EL (cell line): ENCODE results near the gene ADD3.
A peak's percentile ranks its signal among the peaks of the same experiment; 100 is the strongest.
"Not testable (repeated sequence)": the region's sequence is repeated elsewhere in the genome, so short reads cannot be mapped to it uniquely, and the experiment has no call there.

ENCODE experiments used
- DNase-seq: peaks from one replicate; pipeline ENCODE4 v3.0.0-alpha.2; 2016

The ADD3 gene

DNA sequence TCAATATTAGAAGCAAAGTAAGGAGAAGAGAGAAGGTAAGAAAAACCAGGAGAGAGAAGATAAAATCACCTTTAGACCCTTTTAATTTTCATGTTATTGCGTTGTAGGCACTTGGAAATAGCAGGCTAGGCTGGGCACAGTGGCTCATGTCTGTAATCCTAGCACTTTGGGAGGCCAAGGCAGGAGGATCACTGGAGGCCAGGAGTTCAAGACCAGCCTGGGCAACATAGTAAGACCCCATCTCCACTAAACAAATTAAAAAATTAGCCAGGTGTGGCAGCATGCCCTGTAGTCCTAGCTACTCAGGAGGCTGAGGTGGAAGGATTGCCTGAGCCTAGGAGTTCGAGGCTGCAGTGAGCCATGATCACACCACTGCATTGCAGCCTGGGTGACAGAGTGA, 106.9 kb downstream of the ADD3 start:
- DNase-seq, result not testable (repeated sequence)

DNA sequence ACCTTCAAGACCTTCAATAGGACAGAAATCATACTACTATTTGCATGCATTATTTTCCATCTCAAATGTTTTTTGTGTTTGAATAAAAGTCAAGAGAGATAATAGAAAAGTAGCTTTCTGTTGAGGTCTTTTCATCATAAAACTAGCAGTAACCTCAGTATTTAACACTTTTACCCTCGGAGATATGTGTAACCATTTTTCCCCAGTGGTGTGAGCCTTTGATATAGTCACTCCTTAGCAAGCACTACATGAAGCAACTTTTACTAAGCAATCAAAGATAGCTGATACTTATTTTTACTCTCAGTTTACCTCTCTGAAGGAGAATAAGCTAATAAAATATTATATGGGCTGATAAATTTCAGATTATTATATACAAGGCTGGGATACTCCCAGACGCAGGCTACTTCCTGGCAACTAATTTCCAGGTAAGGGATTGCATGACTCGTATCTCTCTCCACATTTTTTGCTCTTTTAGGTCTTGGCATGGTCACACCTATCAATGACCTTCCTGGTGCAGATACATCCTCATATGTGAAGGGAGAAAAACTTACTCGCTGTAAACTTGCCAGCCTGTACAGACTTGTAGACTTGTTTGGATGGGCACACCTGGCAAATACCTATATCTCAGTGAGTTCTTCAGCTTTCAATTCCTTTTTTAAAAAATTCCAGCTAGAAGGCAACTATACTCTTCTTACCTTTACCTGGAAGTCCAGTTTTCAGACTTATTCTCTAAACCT, 108.2 kb downstream of the ADD3 start:
- no peak for DNase-seq

DNA sequence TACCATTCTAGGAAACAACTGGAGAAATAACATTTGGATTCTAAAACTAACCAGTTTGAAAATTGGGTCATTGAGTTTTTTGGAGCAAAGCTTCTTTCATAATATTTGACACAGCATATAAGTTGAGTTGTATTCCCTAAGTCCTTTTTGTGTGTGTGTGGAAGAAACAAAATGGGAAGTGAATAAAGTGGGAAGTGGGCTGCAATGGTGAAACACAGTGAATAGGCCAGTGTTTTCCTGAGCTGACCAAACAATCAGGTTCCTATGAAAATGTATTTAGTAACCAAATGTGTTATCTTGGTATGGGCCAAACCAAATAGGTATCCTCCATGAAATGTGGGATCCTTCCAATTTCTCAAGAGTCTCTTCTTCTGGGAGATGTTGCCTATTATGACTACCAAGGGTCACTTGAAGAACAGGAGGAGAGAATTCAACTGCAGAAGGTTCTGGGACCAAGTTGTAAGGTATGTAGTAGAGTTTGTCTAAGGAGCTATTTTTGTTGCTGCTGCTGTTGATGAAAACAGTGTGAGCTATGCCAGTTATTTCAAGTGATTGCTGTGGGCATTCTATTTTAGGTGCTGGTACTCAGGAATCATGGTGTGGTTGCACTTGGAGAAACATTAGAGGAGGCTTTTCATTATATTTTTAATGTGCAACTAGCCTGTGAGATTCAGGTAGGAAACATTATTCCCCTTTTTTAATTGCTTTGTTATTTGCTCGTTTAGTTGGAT, 111.3 kb downstream of the ADD3 start:
- no peak for DNase-seq

DNA sequence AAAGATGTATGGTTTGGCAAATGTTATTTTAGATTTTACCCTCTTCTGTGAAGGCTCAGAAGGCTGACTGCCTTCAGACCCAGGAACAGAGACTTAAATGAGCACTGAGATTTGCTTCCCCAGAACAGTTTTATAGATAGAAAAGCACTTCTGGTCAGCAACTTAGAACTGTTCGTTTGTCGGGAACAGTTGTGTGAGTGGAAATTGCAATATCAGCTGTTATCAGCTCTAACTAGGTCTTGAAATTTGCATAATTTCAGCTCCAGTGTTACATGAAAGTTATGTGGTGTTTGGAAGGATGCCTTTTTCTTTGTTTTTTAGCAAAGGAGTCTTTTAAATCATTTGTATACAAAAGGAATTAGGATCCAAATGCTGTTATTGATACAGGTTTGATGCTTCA, 115.8 kb downstream of the ADD3 start:
- DNase-seq, result no peak

DNA sequence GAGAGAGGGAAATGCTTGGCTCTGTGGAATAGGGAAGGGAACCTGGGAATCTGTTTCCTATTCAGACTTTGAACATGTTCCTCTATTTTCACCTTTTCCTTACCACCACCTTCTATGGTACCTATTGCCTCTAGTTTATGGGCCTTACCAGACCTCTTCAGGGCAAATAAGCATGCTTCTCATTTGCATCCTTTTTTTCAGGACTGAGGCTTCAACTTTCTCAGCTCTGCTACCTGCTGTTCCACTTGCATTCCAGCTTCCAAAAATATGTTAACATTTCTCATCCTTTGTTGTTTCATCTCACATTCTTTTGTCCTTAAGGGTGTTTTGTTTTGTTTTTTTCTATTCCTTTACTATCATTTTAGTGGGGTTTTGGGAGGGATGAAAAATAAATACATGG, 121.7 kb downstream of the ADD3 start:
- no peak for DNase-seq

DNA sequence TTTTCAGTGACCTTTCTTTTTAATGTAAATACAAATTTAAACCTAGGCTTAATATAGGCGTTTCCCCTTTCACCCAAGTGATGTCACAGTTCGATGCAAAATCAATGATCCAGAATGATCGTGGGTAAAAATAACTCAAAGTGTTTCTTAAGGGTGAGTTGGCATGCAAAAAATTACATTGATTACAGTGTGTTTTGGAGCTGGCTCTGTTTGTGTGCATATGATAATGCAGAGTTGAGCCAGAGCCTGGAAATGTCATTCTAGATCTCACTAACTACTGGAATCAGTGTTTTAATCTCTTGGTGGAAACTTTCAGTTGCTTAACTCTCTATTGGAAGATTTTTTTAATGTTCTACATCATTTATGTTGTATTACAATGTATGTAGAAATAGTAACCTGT, 127.1 kb downstream of the ADD3 start:
- no peak for DNase-seq

DNA sequence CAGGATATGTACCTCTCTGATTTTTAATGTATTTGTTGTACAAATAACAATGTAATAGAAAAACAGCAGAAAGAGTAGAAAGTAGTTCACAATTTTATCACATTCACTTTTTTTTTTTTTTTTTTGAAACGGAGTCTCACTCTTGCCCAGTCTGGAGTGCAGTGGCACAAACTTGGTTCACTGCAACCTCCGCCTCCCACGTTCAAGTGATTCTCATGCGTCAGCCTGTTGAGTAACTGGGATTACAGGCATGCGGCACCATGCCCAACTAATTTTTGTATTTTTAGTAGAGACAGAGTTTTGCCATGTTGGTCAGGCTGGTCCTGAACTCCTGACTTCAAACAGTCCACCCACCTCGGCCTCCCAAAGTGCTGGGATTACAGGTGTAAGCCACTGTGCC, 128.1 kb downstream of the ADD3 start:
- DNase-seq, result not testable (repeated sequence)

DNA sequence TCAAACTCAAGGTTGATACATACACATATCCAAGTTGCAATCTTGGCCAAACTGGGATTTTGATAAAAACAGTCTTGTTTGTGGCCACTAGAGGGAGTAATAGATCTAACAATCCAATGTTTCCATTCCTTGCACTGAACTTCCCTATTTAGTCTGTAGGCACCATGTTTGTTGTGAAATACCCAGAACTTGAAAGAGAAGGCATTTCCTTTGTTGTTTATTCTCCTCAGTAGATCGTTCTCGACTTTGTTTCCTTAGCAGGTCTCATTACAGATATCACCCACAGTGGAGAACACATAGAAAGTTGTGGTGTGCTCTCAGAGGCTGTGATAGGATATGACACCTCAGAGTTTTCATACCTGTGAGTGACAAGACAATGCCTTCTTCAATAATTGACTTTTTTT, 129.4 kb downstream of the ADD3 start:
- peak; percentile 63 for DNase-seq

DNA sequence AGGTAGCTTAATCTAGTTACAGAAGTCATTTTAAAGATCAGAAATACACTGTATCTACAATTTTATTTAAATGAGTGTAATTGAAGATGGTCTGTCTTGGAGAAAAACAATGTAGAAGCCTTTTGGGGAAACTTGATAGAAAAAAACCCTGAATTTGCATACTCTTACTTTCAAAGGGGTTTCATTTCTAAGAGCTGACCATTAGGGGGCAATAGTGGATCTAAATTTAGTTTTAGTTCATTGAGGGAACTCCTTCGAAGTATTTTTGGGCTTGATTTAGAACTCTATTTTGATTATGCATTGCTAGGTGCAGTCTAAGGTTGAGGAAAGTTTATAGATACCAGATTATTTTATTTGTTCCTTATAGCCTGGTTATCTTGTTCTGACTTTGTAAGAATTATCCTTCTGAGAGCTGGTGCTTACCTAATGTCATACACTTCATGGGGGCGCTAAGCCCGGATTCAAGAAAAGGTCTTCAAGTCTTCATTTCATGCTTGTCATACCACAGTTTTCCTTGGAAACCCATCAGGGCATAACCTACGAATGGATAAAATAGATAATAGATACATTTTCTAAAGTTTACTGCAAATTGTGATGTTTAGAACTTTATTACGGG, 130.5 kb downstream of the ADD3 start:
- peak; percentile 58 for DNase-seq

DNA sequence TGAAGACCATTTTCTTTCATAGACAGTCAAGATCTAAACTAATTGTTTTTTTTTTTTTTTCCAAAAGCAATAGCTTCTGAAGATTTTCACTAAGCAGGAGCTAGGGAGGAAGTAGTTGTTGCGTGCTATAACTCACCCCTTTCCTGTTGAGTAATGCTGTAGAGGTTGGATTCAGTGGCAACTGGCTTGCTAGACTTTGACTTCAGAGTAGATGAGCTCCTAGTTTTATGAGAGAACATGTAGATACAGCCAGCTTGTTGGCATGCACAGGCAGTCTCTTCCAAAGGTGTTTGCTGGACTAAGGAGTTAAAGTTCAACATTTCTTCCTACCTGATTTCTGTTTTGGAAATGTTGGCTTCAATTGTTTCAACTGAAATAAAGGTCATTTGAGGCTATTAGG, 133.4 kb downstream of the ADD3 start:
- DNase-seq, result peak; percentile 13

DNA sequence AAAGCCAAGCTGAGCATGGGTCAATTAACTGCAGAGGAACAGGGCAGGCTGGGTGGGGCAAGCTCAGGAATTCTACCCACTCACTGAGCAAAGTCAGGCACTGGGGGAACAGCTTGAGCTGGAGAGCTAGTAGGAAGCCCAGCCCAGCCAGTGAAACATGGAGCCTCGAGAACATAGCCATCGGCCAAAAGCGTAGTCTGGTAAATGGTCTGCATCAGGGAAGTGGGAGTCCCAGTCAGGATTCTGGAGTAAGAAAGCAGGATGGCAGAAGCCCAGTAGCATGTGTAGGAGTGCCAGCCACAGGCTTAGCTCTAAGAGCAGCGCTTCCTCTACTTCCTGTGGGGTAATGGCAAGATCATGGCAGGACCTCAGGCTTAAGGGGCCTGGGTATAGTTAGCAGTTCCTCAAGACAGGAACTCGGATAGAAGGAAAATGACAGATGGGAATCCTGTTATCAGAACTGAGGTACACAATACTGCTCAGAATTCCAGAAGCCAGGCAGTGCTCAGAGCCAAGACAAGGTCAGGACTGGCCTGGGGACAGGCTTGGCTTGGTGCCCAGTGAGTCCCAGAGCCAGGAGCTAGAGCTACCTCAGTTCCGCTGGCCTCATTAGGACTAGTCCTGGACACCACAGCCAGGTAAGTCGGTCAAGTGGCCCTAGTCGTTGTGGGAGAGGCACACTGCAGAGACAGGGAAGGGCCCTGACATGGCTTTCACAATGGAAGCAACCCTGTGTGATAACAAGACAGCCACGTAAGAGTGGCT, 134.3 kb downstream of the ADD3 start:
- no peak for DNase-seq

DNA sequence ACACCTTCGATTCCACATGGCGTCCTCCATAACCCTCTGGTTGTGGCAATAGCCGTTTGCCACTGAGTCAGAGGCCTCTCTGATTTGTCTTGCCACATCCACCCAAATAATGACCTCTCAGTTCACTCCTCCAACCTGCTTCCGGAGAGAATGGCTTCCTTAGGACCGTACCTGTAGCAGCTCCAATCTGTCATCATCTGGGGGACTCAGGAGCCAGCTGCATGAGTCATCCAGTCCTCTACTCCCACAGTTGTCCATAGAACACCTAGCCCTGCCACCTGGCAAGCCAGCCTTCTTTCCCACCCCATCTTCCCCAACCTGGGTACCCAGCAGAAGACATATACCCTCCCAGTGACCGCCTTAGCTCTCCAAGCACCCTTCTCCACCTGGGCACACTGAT, 135.2 kb downstream of the ADD3 start:
- no peak for DNase-seq

DNA sequence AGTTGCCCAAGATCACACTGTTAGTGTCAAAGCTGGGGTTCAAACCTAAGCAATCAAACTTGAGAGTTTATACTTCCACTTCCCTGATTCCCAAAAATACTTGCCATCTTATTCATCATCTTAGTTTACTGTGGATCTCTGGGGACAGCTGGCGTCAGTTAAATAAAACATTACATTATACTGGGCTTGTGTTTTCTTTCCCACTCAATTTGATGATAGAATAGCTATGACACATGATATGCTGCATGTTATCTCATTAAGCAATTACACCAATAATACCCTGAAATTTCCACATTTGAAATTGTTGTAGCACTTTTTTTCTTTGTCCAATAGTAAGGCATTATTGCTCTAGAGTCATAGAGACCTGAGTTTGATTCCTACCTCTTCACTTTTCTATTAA, 136.7 kb downstream of the ADD3 start:
- DNase-seq, result no peak

DNA sequence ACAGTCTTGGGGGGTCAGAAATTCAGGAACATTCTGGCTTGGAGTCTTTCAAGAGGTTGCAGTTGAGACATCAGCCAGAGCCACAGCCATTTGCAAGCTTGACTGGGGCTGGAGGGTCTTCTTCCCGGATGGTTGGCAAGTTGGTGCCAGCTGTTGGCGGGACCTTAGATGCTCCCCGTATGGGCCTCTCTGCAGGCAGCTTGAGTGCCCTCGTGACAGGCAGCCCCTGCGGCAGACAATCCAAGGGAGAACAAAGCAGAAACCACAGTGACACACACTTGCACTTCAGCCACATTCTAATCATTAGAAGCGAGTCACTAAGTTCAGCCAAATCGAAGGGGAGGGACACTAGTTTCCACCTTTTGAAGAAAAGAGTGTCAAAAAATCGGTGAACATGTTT, 140.2 kb downstream of the ADD3 start:
- peak; percentile 15 for DNase-seq

DNA sequence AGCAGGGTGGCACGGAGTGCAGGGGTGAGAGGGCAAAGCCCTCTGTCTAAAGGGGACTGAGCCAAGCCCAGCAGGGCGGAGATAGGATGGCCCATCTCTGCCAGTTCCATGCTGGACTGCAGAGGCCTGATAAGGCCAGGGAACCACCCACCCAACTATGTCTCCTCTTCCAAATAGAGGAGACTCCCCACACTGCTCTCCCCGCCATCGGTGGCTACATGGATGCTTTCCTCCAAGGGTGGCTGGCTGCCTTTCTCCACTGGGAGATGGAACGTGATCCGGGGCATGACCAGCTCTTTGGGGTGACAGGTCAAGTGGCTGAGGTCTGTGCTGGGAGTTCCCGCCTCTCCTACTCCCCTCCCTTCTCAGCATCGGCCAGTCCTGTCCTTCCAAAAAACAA, 141.5 kb downstream of the ADD3 start:
- no peak for DNase-seq

DNA sequence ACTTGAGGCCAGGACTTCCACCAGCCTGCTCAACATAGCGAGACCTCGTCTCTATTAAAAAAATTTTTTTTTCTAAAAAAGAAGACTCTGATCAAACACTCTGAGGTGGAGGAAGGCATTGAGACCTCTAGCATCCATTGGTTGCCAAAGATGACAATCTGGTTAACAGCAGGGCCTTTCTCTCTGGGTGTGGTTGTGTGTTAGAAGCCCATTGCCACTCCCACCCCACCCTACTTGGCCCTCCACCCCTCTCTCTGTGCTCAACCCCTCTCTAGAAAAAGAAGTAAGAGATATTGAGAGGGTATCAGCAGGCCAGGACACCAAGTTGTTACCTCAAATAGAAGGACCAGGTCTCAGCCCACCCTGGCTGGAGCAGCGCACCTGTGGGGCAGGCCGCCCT, 142.3 kb downstream of the ADD3 start:
- no peak for DNase-seq

DNA sequence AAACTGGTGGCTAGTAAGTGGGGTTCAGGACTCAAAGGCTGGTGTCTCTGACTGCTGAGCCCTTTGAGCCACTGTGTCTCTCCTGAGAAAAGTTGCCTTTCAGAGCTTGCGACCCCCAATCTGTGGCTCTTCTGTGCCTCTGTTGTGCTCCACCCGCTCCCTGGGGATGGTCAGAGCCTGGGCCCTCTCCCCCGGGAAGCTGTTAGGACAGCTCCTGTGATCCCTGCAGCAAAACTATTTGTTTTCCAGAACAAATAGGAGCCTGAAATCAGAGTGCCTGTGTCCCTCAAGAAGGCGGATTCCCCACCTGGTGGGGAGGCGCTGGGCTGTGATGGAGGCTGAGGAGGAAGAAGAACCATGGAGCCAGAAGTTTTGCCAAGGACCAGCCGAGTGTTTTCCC, 143.2 kb downstream of the ADD3 start:
- DNase-seq, result no peak

DNA sequence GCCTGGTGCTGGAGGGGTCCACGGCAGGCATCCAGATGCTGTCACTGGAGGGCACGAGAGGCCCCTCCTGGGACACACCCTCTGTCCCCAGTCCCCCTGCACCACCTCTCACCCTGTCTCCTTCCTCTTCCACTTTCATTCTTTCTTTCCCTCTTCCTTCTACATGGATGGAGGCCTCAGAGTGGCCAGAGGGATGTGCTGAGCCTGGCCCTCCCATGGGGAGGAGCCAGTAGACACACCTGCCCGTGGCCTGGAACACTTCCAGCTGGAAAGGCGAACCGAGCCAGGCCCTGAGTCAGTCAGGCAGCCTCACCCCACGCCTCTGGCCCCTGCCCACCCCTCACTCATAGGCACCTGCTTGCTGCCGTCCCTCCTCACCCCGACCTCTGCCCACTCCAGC, 143.7 kb downstream of the ADD3 start:
- no peak for DNase-seq

DNA sequence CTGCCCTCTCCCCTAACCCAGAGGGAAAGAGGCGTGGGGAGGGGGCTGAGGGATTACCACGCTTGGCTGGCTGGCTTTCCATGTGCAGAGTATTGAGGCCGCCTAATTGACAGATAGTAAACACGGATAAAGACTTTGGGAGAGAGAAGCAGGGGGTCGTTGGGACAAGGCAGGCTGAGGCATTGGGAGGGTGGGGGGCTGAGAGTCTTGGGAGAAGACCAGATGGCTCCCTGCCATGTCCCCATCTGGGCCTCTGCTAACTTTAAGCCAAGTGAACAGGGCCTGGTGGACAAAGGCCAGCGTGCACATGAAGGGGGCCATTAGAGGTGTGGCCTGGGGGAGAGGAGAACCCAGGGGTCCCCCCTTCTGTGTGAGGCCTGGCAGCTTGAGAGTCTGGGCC, 144.2 kb downstream of the ADD3 start:
- DNase-seq, result no peak

DNA sequence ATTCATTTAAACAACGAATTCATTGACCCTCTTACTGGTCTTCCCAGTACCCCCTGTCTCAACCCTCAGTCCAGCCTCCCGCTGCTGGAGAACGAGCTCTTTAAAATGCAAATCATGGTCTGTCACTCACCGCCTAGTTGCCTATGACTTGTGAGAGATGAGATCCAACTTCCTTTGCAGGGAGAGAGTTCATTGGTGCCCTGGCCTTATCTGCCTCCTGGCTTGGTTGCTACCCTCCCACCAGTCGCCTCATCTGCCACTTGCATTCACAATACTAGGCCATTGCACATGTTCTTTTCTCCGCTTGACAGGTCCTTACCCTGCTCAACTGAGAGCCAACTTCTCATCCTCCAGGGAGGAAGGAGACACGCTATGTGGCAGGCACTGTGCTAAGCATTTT, 145.6 kb downstream of the ADD3 start:
- DNase-seq, result no peak

DNA sequence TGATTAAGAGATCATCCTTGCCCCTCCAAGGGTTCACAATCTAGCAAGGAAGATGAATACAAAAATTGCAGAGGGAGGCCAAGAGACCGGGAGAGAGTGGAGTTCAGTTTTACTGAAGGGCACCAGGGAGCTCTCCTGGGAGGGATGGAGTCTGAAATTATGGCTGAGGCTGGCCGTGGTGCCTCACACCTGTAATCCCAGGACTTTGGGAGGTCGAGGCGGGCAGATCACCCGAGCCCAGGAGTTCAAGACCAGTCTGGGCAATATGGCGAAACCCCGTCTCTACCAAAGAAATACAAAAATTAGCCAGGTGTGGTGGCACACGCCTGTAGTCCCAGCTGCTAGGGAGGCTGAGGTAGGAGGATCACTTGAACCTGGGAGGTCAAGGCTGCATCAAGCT, 148.3 kb downstream of the ADD3 start:
- DNase-seq, result no peak

DNA sequence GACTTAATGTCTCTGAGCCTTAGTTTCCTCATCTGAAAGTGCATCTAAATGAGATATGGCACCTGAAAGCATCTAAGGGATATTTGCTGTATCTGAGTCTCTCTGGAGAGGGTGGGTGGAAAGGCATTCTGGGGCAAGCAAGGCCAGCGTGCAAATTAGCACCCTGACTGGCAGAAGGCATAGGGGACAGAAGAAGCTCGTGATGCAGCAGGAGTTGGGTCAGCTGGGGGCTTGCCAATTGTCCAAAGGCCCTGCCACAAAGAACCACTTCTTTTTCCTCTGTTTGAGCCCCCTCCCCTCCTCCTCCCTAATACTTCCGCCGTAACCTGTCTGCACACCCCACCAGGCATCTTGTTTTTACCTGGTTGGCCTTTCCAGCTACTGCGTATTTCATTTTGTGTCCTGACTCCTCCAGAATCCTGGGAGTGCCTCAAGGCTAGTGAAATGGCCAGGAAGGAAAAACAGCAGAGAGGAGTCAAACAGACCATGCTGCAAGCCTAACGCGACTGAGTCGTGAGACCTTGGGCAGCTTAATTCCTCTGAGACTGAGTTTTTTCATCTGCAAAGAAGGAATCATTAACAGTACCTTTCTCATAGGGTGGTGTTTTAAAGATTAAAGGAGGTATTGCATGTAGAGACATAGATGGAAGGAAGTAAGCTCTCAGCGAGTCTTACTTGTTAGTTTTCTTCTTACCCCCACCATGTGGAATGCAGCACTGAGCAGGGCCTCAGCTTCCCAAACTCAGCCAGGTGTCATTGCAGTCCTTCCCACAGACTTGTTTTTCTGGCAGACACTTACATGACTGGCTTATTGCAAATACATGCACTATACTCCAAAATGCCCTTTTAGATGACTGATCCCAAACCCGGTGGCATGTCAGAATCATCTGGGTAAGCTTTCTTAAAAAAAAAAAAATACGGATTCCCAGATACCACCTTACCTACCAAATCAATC, 150.5 kb downstream of the ADD3 start:
- no peak for DNase-seq
